ENCODE results near the gene DIMT1.

DNA sequence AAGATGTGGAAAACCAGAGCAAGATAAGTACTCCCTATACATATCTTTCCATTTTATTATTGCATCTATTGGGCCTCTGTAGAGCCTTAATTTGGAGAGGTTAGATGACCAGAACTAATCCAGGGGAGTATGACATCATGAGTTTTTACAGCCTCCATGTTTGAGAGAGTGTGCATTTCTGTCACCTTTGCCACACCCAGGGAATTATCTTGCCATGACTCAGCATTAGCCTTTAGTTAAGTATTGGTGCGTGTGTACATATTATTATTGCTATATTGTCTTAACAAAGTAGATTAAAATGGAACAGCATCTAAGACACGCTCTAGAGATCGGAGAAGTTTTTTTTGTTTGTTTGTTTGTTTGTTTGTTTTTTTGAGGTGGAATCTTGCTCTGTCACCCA is 27.6 kb downstream of the DIMT1 start:
- TF ChIP-seq, protein P1, sequence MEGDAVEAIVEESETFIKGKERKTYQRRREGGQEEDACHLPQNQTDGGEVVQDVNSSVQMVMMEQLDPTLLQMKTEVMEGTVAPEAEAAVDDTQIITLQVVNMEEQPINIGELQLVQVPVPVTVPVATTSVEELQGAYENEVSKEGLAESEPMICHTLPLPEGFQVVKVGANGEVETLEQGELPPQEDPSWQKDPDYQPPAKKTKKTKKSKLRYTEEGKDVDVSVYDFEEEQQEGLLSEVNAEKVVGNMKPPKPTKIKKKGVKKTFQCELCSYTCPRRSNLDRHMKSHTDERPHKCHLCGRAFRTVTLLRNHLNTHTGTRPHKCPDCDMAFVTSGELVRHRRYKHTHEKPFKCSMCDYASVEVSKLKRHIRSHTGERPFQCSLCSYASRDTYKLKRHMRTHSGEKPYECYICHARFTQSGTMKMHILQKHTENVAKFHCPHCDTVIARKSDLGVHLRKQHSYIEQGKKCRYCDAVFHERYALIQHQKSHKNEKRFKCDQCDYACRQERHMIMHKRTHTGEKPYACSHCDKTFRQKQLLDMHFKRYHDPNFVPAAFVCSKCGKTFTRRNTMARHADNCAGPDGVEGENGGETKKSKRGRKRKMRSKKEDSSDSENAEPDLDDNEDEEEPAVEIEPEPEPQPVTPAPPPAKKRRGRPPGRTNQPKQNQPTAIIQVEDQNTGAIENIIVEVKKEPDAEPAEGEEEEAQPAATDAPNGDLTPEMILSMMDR (optimal IDR thresholded peaks at IDR 0.05 in 1 of 3, IDR thresholded peaks at IDR 0.05 in 1 of 3, conservative IDR thresholded peaks at IDR 0.05 in 1 of 3; ENCODE audit: extremely low read depth in 1 of 3, insufficient read depth in 2 of 3, low read length in 3 of 3), result no peak
- no peak for TF ChIP-seq EZH2 (IDR thresholded peaks at IDR 0.05; ENCODE audit: low read length)

Measured in keratinocyte (primary cell).